ENCODE results near the gene HPDL. TPM values are rescaled to one million over a fixed set of nuclear protein-coding genes. Genes with fewer than 3 reads are reported as not detected.
"Not testable (repeated sequence)": the region's sequence is repeated elsewhere in the genome, so short reads cannot be mapped to it uniquely, and the experiment has no call there.

Gene HPDL
- total RNA-seq: under 1 TPM in 3 of 4 donors, not detected in 1; 0.35 to 0.93 (median 0.40) TPM

DNA sequence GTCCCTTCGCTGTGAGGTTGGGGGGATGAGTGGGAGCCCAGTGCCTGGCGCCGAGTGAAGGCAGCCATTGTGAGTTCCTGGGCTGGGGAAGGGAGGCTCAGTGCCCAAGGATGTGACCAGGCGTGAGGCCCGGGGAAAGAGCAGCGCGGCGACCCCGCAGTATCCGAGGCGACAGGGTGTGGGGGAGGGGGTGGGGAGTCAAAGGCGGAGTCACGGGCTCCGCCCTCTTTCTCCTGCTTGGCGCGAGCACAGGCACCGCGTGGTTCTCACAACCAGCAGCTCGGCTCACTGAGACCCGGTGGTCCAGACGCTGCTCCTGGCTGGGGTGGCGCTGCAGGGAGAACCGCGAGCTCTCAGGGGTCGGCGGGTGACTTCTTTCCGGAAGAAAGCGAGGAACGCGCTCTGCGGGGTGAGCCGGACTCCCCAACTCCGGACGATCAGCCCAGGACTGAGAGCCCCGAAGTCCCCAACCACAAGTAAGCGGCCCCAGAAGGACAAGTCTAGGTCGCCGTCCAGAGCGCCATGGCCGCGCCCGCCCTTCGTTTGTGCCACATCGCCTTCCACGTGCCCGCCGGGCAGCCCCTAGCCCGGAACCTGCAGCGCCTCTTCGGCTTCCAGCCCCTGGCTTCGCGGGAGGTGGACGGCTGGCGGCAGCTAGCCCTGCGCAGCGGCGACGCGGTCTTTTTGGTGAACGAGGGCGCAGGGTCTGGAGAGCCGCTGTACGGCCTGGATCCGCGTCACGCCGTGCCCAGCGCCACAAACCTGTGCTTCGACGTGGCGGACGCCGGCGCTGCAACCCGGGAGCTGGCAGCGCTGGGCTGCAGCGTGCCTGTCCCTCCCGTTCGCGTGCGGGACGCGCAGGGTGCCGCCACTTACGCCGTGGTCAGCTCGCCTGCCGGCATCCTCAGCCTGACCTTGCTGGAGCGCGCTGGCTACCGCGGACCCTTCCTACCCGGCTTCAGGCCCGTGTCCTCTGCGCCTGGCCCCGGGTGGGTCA is at the start of gene HPDL:
TSS of gene HPDL (plus strand) at position 269 of the 997 bp plus-strand sequence. CDS start at position 523, 254 bp downstream.
- peak within 1 kb of the TSS in 2 of 4 donors; percentile 24 to 43 for H3K27ac ChIP-seq
- H3K9me3 ChIP-seq: no peaks in the 10 kb centered on the region
- H3K36me3 ChIP-seq: peaks cover 0 to 35% of the 10 kb centered on the region in 2 donors
- H3K27me3 ChIP-seq: no peaks in the 10 kb centered on the region
- no peak for TF ChIP-seq POLR2A (IDR thresholded peaks at IDR 0.05)
- no peak for TF ChIP-seq POLR2AphosphoS5 (IDR thresholded peaks at IDR 0.05)
- no peak for TF ChIP-seq EP300 (IDR thresholded peaks at IDR 0.05)
- TF ChIP-seq, protein P1, sequence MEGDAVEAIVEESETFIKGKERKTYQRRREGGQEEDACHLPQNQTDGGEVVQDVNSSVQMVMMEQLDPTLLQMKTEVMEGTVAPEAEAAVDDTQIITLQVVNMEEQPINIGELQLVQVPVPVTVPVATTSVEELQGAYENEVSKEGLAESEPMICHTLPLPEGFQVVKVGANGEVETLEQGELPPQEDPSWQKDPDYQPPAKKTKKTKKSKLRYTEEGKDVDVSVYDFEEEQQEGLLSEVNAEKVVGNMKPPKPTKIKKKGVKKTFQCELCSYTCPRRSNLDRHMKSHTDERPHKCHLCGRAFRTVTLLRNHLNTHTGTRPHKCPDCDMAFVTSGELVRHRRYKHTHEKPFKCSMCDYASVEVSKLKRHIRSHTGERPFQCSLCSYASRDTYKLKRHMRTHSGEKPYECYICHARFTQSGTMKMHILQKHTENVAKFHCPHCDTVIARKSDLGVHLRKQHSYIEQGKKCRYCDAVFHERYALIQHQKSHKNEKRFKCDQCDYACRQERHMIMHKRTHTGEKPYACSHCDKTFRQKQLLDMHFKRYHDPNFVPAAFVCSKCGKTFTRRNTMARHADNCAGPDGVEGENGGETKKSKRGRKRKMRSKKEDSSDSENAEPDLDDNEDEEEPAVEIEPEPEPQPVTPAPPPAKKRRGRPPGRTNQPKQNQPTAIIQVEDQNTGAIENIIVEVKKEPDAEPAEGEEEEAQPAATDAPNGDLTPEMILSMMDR (IDR thresholded peaks at IDR 0.05): no peak
- 0% methylated on average over 1 to 3 of the region's 96 CpGs for WGBS, 2 donors (ENCODE audit: low coverage in 1 of 2)
- ATAC-seq: peak; percentile 78
- H3K4me3 ChIP-seq: peak within 1 kb of the TSS; percentile 10 to 57
- H3K4me1 ChIP-seq: peaks cover 0 to 24% (median 8%) of the 10 kb centered on the region in 3 donors

DNA sequence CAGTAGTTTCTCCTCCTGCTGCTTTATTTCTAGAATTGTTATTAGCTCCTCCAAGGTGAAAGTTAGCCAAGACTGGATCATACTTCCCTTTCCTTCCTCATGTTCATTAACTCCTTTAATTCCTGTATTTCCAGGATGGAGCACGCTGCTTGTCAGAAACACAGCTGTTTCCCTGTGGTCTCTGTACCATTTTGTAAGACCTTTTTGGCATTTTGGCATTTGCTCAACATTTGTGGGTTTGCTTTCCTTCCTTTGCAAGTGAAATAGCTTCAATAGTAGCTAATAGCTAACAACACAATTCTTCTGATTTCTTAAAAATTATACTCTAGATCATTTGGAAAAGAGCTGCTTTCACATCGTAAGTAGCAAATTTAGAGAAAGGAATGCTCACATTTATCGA is 44.3 kb upstream of the HPDL start:
- WGBS, 2 donors (ENCODE audit: low coverage in 1 of 2): 49 to 50% methylated on average over 3 of the region's 3 CpGs
- no peak for ATAC-seq
- Histone ChIP-seq H3K4me1 (no peaks in the 10 kb centered on the region), H3K4me3 (no peak overlapping the region), H3K9me3 (no peaks in the 10 kb centered on the region), H3K27me3 (no peaks in the 10 kb centered on the region), H3K27ac (no peak overlapping the region), H3K36me3 (no peaks in the 10 kb centered on the region)
- no peak for TF ChIP-seq EP300 (IDR thresholded peaks at IDR 0.05)
- TF ChIP-seq, protein P1 (IDR thresholded peaks at IDR 0.05): no peak
- TF ChIP-seq POLR2A (IDR thresholded peaks at IDR 0.05): no peak
- TF ChIP-seq POLR2AphosphoS5 (IDR thresholded peaks at IDR 0.05): no peak

DNA sequence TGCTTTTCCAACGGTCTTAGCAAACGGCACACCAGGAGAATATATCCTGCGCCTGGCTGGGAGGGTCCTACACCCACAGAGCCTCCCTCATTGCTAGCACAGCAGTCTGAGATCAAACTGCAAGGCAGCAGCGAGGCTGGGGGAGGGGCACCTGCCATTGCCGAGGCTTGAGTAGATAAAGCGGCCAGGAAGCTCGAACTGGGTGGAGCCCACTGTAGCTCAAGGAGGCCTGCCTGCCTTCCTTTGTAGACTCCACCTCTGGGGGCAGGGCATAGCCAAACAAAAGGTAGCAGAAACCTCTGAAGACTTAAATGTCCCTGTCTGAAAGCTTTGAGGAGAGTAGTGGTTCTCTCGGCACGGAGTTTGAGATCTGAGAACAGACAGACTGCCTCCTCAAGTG is 41.8 kb upstream of the HPDL start:
- not testable (repeated sequence) for H3K9me3 ChIP-seq, ATAC-seq, H3K4me1 ChIP-seq, H3K4me3 ChIP-seq, H3K27me3 ChIP-seq, H3K27ac ChIP-seq, H3K36me3 ChIP-seq
- WGBS, 2 donors (ENCODE audit: low coverage in 1 of 2): 60 to 87% methylated on average over 1 to 3 of the region's 9 CpGs

DNA sequence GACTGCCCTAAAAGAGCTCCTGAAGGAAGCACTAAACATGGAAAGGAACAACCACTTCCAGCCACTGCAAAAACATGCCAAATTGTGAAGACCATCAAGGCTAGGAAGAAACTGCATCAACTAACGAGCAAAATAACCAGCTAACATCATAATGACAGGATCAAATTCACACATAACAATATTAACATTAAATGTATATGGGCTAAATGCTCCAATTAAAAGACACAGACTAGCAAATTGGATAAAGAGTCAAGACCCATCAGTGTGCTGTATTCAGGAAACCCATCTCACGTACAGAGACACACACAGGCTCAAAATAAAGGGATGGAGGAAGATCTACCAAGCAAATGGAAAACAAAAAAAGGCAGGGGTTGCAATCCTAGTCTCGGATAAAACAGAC is 40.2 kb upstream of the HPDL start:
- not testable (repeated sequence) for H3K9me3 ChIP-seq, H3K4me3 ChIP-seq, H3K27me3 ChIP-seq, H3K36me3 ChIP-seq, H3K27ac ChIP-seq, H3K4me1 ChIP-seq, ATAC-seq
- 59 to 71% methylated on average over 3 of the region's 3 CpGs for WGBS, 2 donors (ENCODE audit: low coverage in 1 of 2)

DNA sequence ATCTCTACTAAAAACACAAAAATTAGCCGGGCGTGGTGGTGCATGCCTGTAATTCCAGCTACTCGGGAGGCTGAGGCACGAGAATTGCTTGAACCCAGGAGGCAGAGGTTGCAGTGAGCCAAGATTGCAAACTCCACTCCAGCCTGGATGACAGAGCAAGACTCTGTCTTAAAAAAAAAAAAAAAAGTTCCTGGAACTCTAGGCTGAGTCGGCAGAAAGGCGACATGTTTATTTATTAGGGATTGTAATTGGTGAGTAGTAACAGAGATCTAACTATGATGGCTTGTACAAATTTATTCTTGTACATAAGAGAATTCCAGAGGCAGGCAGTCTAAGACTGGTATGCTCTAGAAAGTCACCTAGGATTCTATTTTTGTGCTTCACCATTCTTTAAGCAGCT is 35.7 kb upstream of the HPDL start:
- H3K9me3 ChIP-seq, H3K27me3 ChIP-seq, H3K36me3 ChIP-seq, H3K4me3 ChIP-seq, ATAC-seq, H3K4me1 ChIP-seq, H3K27ac ChIP-seq: not testable (repeated sequence)
- WGBS, 2 donors (ENCODE audit: low coverage in 1 of 2): 43 to 80% methylated on average over 1 to 4 of the region's 6 CpGs

DNA sequence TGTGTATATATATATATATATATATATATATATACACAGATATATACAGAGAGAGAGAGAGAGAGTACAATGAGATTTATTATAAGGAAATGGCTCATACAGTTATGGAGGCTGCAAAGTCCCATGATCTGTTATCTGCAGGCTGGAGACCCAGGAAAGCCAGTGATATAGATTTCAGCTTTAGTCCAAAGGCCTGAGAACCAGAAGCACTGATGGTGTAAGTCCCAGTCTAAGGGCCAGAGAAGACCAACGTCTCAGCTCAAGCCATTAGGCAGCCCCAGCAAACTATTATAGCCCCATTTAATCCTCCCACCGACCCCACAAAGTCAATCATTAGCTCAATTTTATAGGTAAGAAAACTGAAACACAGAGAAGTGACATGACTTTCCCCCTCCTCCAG is 35.0 kb upstream of the HPDL start:
- no peaks in the 10 kb centered on the region for H3K36me3 ChIP-seq
- H3K27ac ChIP-seq: no peak overlapping the region
- no peaks in the 10 kb centered on the region for H3K9me3 ChIP-seq
- WGBS, 2 donors (ENCODE audit: low coverage in 1 of 2): 60% methylated on average over 1 of the region's 2 CpGs
- TF ChIP-seq POLR2AphosphoS5 (IDR thresholded peaks at IDR 0.05) (no peak), POLR2A (IDR thresholded peaks at IDR 0.05) (no peak), EP300 (IDR thresholded peaks at IDR 0.05) (no peak)
- TF ChIP-seq, protein P1 (IDR thresholded peaks at IDR 0.05): no peak
- no peak overlapping the region for H3K4me3 ChIP-seq
- no peaks in the 10 kb centered on the region for H3K4me1 ChIP-seq
- ATAC-seq: no peak
- no peaks in the 10 kb centered on the region for H3K27me3 ChIP-seq
